Measurements from ENCODE around the gene SLC45A2. TPM values are rescaled to one million over a fixed set of nuclear protein-coding genes. Genes with fewer than 3 reads are reported as not detected.

SLC45A2 gene
- total RNA-seq, 3 donors from 2014 or later: 0.28 to 1.2 (median 1.0) TPM

- intact Hi-C loops (cut with DNase I, micrococcal nuclease): no loop called here
- no peaks in the 10 kb centered on the region for H3K9me3 ChIP-seq
- ATAC-seq (no peak), DNase-seq (no peak)
- H3K36me3 ChIP-seq (ENCODE audit: low read depth): no peaks in the 10 kb centered on the region
- no peak overlapping the region for H3K4me3 ChIP-seq
- no peaks in the 10 kb centered on the region for H3K4me1 ChIP-seq (ENCODE audit: low read depth)
- TF ChIP-seq CTCF (IDR thresholded peaks at IDR 0.05): no peak
These were observed 315 bp downstream of the SLC45A2 start for GRCh38 chr5:33984178-33984577.

GRCh38 chr5:33981408-33982162 is 2.9 kb downstream of the SLC45A2 start:
- no peak for ATAC-seq
- TF ChIP-seq CTCF (IDR thresholded peaks at IDR 0.05): no peak

DNA sequence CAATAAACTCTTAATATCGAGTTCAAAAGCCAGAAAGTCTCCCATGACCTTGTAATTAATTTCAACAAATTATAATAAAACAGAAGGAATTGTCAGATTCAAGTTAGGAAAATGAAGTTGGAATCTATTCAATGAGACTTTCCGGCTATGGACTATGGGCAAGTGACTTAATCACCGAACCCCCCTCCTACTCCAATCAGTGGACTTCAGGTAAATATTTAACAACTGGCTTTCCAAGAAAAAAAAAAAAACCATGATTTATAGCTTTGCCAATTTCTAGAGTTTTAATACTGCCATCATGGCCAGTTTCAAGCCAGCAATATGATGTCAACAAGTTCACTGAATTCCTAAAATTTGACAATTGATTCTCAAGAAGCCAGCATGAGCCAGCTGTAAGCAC is 4.5 kb downstream of the SLC45A2 start:
- TF ChIP-seq CTCF (IDR thresholded peaks at IDR 0.05): no peak
- Histone ChIP-seq H3K9me3 (no peaks in the 10 kb centered on the region), H3K36me3 (ENCODE audit: low read depth) (no peaks in the 10 kb centered on the region), H3K4me3 (no peak overlapping the region), H3K4me1 (ENCODE audit: low read depth) (no peaks in the 10 kb centered on the region)
- no peak for DNase-seq
- intact Hi-C loops (cut with DNase I, micrococcal nuclease): no loop called here
- no peak for ATAC-seq

More at GRCh38 chr5:33981408-33982162, 2.9 kb downstream of the SLC45A2 start:
- no peak overlapping the region for H3K4me3 ChIP-seq
- no peak for DNase-seq
- intact Hi-C loops (cut with DNase I, micrococcal nuclease): no loop called here
- no peaks in the 10 kb centered on the region for H3K4me1 ChIP-seq (ENCODE audit: low read depth)
- no peaks in the 10 kb centered on the region for H3K9me3 ChIP-seq
- H3K36me3 ChIP-seq (ENCODE audit: low read depth): no peaks in the 10 kb centered on the region

DNA sequence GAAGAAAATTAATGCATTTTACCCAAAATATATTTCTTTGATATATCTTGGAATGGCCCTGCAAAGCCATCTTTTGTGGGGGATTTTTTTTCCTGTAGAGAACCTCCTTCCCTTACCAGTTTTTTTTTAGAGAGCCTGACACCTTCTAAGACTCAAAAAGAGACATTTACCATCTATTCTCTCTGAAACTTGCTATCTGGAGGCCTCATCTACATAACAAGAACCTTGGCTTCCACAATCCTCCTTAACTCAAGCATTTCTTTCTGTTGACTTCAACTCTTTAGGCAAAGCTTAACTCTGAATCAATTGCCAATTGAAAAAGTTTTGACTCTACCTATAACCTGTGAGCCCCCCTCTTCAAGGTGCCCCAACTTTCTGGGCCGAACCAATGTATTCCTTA is 6.2 kb downstream of the SLC45A2 start:
- intact Hi-C loops (cut with DNase I, micrococcal nuclease): no loop called here
- DNase-seq (no peak), ATAC-seq (no peak)
- no peak for TF ChIP-seq CTCF (IDR thresholded peaks at IDR 0.05)
- Histone ChIP-seq H3K4me1 (ENCODE audit: low read depth) (no peaks in the 10 kb centered on the region), H3K4me3 (no peak overlapping the region), H3K9me3 (no peaks in the 10 kb centered on the region), H3K36me3 (ENCODE audit: low read depth) (no peaks in the 10 kb centered on the region)

DNA sequence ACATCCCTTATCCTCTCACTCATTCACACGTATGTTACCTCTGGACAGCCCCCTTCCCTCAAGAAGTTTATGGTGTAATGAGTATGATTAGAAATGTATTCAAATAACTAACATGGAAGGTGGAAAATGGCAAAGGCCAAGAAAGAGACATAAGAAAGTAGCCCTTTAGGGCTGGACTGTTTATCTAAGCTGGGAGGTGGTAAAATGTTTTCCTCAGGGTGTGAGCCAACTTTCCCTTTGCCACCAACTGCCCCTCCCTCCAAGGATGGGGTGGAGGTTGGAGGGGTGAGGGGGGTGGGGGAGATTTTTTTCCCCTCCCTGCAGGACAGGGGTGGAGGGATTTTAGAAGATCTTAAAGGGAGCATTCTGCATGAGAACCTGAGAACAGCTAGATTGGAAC is 8.2 kb downstream of the SLC45A2 start:
- no peaks in the 10 kb centered on the region for H3K4me1 ChIP-seq (ENCODE audit: low read depth)
- DNase-seq: no peak
- H3K36me3 ChIP-seq (ENCODE audit: low read depth): no peaks in the 10 kb centered on the region
- no peak overlapping the region for H3K4me3 ChIP-seq
- intact Hi-C loops (cut with DNase I, micrococcal nuclease): no loop called here
- TF ChIP-seq CTCF (IDR thresholded peaks at IDR 0.05): no peak
- no peak for ATAC-seq
- H3K9me3 ChIP-seq: no peaks in the 10 kb centered on the region
